Measurements from ENCODE around the gene CEP128. TPM values are rescaled to one million over a fixed set of nuclear protein-coding genes. Genes with fewer than 3 reads are reported as not detected.
"Not testable (repeated sequence)": the region's sequence is repeated elsewhere in the genome, so short reads cannot be mapped to it uniquely, and the experiment has no call there.

CEP128 gene
- total RNA-seq, 1 donor from 2014 or later = 6.1 TPM

DNA sequence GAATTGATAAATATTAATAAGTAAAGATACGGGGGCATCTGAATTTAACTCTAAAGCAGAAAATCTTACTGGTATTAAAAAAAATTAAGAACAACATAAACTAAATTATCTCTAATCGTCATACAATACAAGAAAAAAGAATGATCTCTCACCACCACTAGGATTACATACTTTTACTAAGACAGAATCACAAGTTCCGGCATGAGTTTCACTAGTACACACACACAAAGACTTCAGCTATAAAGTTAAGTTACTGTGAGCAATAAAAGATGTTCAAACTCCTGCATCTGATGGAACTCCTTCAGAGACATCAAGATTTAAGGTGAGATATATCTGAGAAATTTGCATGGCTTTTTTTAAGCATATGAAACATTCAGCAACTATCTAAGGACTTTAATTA is 21.9 kb downstream of the CEP128 start:
- intact Hi-C loops (cut with DNase I) = no loop called here
- H3K27me3 ChIP-seq = no peaks in the 10 kb centered on the region
- no peak for ATAC-seq
- H3K4me3 ChIP-seq = no peak overlapping the region
- no peaks in the 10 kb centered on the region for H3K9me3 ChIP-seq
- TF ChIP-seq, protein P1, sequence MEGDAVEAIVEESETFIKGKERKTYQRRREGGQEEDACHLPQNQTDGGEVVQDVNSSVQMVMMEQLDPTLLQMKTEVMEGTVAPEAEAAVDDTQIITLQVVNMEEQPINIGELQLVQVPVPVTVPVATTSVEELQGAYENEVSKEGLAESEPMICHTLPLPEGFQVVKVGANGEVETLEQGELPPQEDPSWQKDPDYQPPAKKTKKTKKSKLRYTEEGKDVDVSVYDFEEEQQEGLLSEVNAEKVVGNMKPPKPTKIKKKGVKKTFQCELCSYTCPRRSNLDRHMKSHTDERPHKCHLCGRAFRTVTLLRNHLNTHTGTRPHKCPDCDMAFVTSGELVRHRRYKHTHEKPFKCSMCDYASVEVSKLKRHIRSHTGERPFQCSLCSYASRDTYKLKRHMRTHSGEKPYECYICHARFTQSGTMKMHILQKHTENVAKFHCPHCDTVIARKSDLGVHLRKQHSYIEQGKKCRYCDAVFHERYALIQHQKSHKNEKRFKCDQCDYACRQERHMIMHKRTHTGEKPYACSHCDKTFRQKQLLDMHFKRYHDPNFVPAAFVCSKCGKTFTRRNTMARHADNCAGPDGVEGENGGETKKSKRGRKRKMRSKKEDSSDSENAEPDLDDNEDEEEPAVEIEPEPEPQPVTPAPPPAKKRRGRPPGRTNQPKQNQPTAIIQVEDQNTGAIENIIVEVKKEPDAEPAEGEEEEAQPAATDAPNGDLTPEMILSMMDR (IDR thresholded peaks at IDR 0.05) = no peak
- no peak for DNase-seq
- H3K36me3 ChIP-seq = peaks cover 8% of the 10 kb centered on the region
- H3K27ac ChIP-seq = no peak overlapping the region
- H3K4me1 ChIP-seq = no peaks in the 10 kb centered on the region

- H3K27me3 ChIP-seq; H3K27ac ChIP-seq; H3K36me3 ChIP-seq; ATAC-seq; H3K9me3 ChIP-seq; intact Hi-C loops (cut with DNase I); H3K4me1 ChIP-seq; H3K4me3 ChIP-seq; DNase-seq: not testable (repeated sequence)
Observed at GRCh38 chr14:80912013-80912412, 29.5 kb downstream of the CEP128 start.

DNA sequence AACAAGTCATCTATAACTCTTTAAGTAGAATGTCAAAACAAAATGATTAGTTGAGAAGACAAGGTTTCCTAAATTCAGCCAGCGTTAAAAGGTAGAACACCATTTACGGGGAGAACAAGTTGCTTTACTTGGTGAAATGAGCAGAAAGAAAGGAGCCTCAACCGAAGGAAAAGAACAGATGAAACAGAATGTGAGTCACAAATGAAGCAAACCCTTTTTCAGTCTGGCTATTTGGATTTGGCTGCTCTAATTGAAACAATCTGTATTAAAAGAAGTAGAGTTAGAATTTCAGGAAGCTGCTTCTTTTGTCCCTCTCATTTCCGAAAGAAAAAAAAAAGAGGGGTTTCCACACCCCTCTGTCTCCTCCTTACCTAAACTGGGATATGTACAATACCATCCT is 34.6 kb downstream of the CEP128 start:
- H3K4me1 ChIP-seq = no peaks in the 10 kb centered on the region
- H3K27ac ChIP-seq = no peak overlapping the region
- intact Hi-C loops (cut with DNase I) = no loop called here
- no peaks in the 10 kb centered on the region for H3K9me3 ChIP-seq
- no peaks in the 10 kb centered on the region for H3K27me3 ChIP-seq
- no peaks in the 10 kb centered on the region for H3K36me3 ChIP-seq
- no peak overlapping the region for H3K4me3 ChIP-seq
- DNase-seq (no peak), ATAC-seq (no peak)
- TF ChIP-seq, protein P1 (IDR thresholded peaks at IDR 0.05) = no peak

GRCh38 chr14:80906336-80906735 is 35.2 kb downstream of the CEP128 start:
- H3K9me3 ChIP-seq = no peaks in the 10 kb centered on the region
- intact Hi-C loops (cut with DNase I) = no loop called here
- no peak for ATAC-seq
- H3K4me1 ChIP-seq = no peaks in the 10 kb centered on the region
- H3K27ac ChIP-seq = no peak overlapping the region
- H3K4me3 ChIP-seq = no peak overlapping the region
- TF ChIP-seq, protein P1 (IDR thresholded peaks at IDR 0.05) = no peak
- H3K27me3 ChIP-seq = no peaks in the 10 kb centered on the region
- no peaks in the 10 kb centered on the region for H3K36me3 ChIP-seq
- no peak for DNase-seq

DNA sequence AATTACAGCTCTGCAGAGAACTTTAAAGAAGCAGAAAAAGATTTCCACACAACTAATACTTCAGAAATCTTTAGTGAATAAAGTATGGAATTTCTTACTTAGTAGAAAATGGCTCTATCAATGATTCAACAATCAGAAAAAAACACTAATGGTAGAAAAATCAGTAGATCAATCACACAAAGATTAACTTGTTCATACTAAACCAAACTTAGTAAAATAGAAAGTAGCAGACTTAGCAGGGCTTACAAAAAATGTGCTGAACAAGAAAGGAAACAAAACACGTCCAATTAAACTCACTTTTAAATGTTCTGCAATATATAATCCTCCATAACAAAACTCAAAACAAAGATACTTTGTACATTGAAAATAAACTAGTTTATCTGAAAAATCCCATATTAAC is 38.9 kb downstream of the CEP128 start:
- Histone ChIP-seq H3K36me3 (no peaks in the 10 kb centered on the region), H3K27me3 (no peaks in the 10 kb centered on the region), H3K9me3 (no peaks in the 10 kb centered on the region), H3K4me3 (no peak overlapping the region), H3K4me1 (no peaks in the 10 kb centered on the region), H3K27ac (no peak overlapping the region)
- no peak for DNase-seq
- no peak for ATAC-seq
- intact Hi-C loops (cut with DNase I) = no loop called here
- TF ChIP-seq, protein P1 (IDR thresholded peaks at IDR 0.05) = no peak

GRCh38 chr14:80901822-80902221 is 39.7 kb downstream of the CEP128 start:
- ATAC-seq (no peak), DNase-seq (no peak)
- H3K27ac ChIP-seq = no peak overlapping the region
- no peaks in the 10 kb centered on the region for H3K27me3 ChIP-seq
- no peaks in the 10 kb centered on the region for H3K9me3 ChIP-seq
- no peaks in the 10 kb centered on the region for H3K4me1 ChIP-seq
- no peak overlapping the region for H3K4me3 ChIP-seq
- TF ChIP-seq, protein P1 (IDR thresholded peaks at IDR 0.05) = no peak
- no peaks in the 10 kb centered on the region for H3K36me3 ChIP-seq
- intact Hi-C loops (cut with DNase I) = no loop called here

Data from upper lobe of right lung (tissue), 1 donor.